Fibroblast of mammary gland (primary cell): Measurements from ENCODE around the gene GTF2A2.
A peak's percentile ranks its signal among the peaks of the same experiment; 100 is the strongest.

Experiments used
- DNase-seq: peaks from one replicate; pipeline ENCODE4 v3.0.0-alpha.2; 2010; ENCODE audit warnings: low read depth
- H3K4me3 ChIP-seq: 2 replicates; pipeline ENCODE4 v1.5.1; 2011; ENCODE audit warnings: low read depth, mild to moderate bottlenecking, low read length, moderate library complexity; ENCODE audit not compliant: control insufficient read depth
- CTCF ChIP-seq: conservative IDR thresholded peaks from 2 replicates; pipeline ENCODE4 v1.5.1; 2011; ENCODE audit warnings: low read depth, low read length, inconsistent platforms; ENCODE audit not compliant: control insufficient read depth, insufficient read depth

Gene GTF2A2

GRCh38 chr15:59687836-59688235 lies 30.5 kb upstream of the GTF2A2 start:
- DNase-seq: peak; percentile 36
- no peak for TF ChIP-seq CTCF

GRCh38 chr15:59686389-59686788 lies 29.1 kb upstream of the GTF2A2 start:
- TF ChIP-seq CTCF: no peak
- H3K4me3 ChIP-seq: no peak overlapping the region
- DNase-seq: no peak

More at GRCh38 chr15:59687836-59688235, 30.5 kb upstream of the GTF2A2 start:
- peak overlapping the region; percentile 91 for H3K4me3 ChIP-seq

- TF ChIP-seq CTCF: no peak
- H3K4me3 ChIP-seq: no peak overlapping the region
- peak; percentile 72 for DNase-seq
Observed at GRCh38 chr15:59685737-59686297, 28.5 kb upstream of the GTF2A2 start.

GRCh38 chr15:59680870-59681269 lies 23.6 kb upstream of the GTF2A2 start:
- TF ChIP-seq CTCF: no peak
- no peak overlapping the region for H3K4me3 ChIP-seq
- DNase-seq: no peak

GRCh38 chr15:59680346-59680745 lies 23.0 kb upstream of the GTF2A2 start:
- TF ChIP-seq CTCF: no peak
- DNase-seq: no peak

GRCh38 chr15:59678620-59679019 lies 21.3 kb upstream of the GTF2A2 start:
- DNase-seq: no peak
- no peak overlapping the region for H3K4me3 ChIP-seq
- no peak for TF ChIP-seq CTCF

More at GRCh38 chr15:59680346-59680745, 23.0 kb upstream of the GTF2A2 start:
- no peak overlapping the region for H3K4me3 ChIP-seq

GRCh38 chr15:59678172-59678571 lies 20.9 kb upstream of the GTF2A2 start:
- TF ChIP-seq CTCF: no peak
- no peak for DNase-seq
- H3K4me3 ChIP-seq: no peak overlapping the region
